Loucy (cell line): Measurements from ENCODE around the gene LRRK1.

ENCODE experiments used
- H2AFZ ChIP-seq: fragments of 200-600 bp; sonication (generic); 2 replicates; pipeline ENCODE4 v1.6.0; 2016; ENCODE audit warnings: antibody characterized with exemption, mild to moderate bottlenecking, low read length, moderate library complexity
- H3F3A ChIP-seq: fragments of 200-600 bp; 2 replicates; pipeline ENCODE4 v1.6.0; 2016; ENCODE audit warnings: antibody characterized with exemption, low read depth, mild to moderate bottlenecking
- H3K27me3 ChIP-seq: fragments of 200-600 bp; sonication (generic); 2 replicates; pipeline ENCODE4 v1.6.1; 2014; ENCODE audit warnings: low read length, mild to moderate bottlenecking; ENCODE audit not compliant: insufficient read depth, poor library complexity, severe bottlenecking
- H3K36me3 ChIP-seq: fragments of 200-600 bp; sonication (generic); 2 replicates; pipeline ENCODE4 v1.6.1; 2016; ENCODE audit warnings: low read length; ENCODE audit not compliant: insufficient read depth
- H3K4me1 ChIP-seq: fragments of 200-600 bp; sonication (generic); 2 replicates; pipeline ENCODE4 v1.5.1; 2014; ENCODE audit warnings: low read length, mild to moderate bottlenecking; ENCODE audit not compliant: insufficient read depth, poor library complexity, severe bottlenecking
- H3K4me2 ChIP-seq: fragments of 200-600 bp; sonication (generic); 2 replicates; pipeline ENCODE4 v1.6.0; 2014; ENCODE audit warnings: antibody characterized with exemption, low read length, low read depth, mild to moderate bottlenecking; ENCODE audit not compliant: poor library complexity, severe bottlenecking
- H3K4me3 ChIP-seq: fragments of 200-600 bp; sonication (generic); 2 replicates; pipeline ENCODE4 v1.5.1; 2014; ENCODE audit warnings: low read length, mild to moderate bottlenecking, mixed read lengths; ENCODE audit not compliant: poor library complexity, severe bottlenecking
- H3K79me2 ChIP-seq: fragments of 200-600 bp; sonication (generic); 2 replicates; pipeline ENCODE4 v1.6.1; 2014; ENCODE audit warnings: low read length; ENCODE audit not compliant: insufficient read depth
- H3K9ac ChIP-seq: fragments of 200-600 bp; sonication (generic); 2 replicates; pipeline ENCODE4 v1.6.0; 2014; ENCODE audit warnings: mild to moderate bottlenecking, low read depth, low read length, moderate library complexity; ENCODE audit not compliant: poor library complexity, severe bottlenecking
- H3K9me2 ChIP-seq: fragments of 200-600 bp; sonication (generic); replicated peaks from 2 replicates; pipeline ENCODE4 v1.6.1; 2016; ENCODE audit warnings: low read depth, low read length, mixed read lengths
- H3K9me3 ChIP-seq: fragments of 200-600 bp; sonication (generic); 2 replicates; pipeline ENCODE4 v1.6.1; 2014; ENCODE audit warnings: mild to moderate bottlenecking, antibody characterized with exemption, low read length, low read depth; ENCODE audit not compliant: insufficient read depth
- H4K20me1 ChIP-seq: fragments of 200-600 bp; sonication (generic); 2 replicates; pipeline ENCODE4 v1.6.0; 2014; ENCODE audit warnings: antibody characterized with exemption, low read length, mild to moderate bottlenecking; ENCODE audit not compliant: insufficient read depth, poor library complexity, severe bottlenecking
- EZH2phosphoT487 ChIP-seq: fragments of 200-600 bp; IDR thresholded peaks from 2 replicates; pipeline ENCODE4 v1.6.1; 2018; ENCODE audit warnings: antibody characterized with exemption, mild to moderate bottlenecking, moderate library complexity, borderline replicate concordance
- TF ChIP-seq, protein P1 (sequence below): fragments of 200-600 bp; sonication (generic); conservative IDR thresholded peaks from 2 replicates; pipeline ENCODE4 v1.5.1; 2014; ENCODE audit warnings: mild to moderate bottlenecking, antibody characterized with exemption, low read length

The LRRK1 gene

DNA sequence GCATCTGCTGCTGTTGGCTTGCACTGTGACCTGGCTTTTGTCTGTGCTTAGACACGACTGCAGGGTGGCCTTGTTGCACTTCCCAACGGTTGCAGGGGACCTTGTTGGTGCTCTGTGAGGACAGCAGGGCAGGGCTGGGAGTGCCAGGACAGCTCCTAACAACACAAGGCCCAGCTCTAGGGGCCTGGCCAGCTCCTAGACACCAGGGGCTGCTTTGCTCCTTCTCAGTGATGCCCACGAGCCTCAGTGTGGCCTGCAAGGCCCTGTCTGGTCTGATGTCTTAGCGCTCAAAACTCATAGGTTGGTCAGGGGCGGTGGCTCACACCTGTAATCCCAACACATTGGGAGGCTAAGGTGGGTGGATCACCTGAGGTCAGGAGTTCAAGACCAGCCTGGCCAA is 183.6 kb downstream of the LRRK1 start:
- H3K79me2 ChIP-seq = no peaks in the 10 kb centered on the region
- no peaks in the 10 kb centered on the region for H4K20me1 ChIP-seq
- no peak for TF ChIP-seq EZH2phosphoT487
- TF ChIP-seq, protein P1, sequence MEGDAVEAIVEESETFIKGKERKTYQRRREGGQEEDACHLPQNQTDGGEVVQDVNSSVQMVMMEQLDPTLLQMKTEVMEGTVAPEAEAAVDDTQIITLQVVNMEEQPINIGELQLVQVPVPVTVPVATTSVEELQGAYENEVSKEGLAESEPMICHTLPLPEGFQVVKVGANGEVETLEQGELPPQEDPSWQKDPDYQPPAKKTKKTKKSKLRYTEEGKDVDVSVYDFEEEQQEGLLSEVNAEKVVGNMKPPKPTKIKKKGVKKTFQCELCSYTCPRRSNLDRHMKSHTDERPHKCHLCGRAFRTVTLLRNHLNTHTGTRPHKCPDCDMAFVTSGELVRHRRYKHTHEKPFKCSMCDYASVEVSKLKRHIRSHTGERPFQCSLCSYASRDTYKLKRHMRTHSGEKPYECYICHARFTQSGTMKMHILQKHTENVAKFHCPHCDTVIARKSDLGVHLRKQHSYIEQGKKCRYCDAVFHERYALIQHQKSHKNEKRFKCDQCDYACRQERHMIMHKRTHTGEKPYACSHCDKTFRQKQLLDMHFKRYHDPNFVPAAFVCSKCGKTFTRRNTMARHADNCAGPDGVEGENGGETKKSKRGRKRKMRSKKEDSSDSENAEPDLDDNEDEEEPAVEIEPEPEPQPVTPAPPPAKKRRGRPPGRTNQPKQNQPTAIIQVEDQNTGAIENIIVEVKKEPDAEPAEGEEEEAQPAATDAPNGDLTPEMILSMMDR = no peak
- no peak overlapping the region for H3K9ac ChIP-seq
- H3K4me3 ChIP-seq = no peak overlapping the region
- no peaks in the 10 kb centered on the region for H3K9me3 ChIP-seq
- H3K4me2 ChIP-seq = no peak overlapping the region
- no peak overlapping the region for H2AFZ ChIP-seq
- H3K36me3 ChIP-seq = no peaks in the 10 kb centered on the region
- peaks cover 23% of the 10 kb centered on the region for H3K4me1 ChIP-seq
- no peaks in the 10 kb centered on the region for H3K27me3 ChIP-seq
- no peaks in the 10 kb centered on the region for H3K9me2 ChIP-seq
- no peaks in the 10 kb centered on the region for H3F3A ChIP-seq

DNA sequence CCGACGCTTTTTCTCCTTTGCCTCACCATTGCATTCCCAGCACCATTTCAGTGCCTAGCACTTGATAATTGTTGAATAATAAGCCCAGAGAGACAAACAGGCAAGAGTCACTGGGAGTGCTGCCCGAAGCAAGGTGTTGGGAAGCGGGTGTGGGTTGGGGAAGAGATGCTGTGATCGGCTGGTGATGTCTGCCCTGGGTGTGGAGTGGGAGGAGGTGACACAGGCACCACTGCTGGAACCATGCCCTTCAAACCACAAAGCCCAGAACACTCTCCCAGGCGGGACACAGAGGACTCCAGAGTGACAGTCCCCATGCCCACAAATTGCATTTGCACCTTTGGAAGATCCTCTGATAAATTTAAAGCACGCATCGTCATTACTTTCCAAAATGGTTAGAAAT is 184.4 kb downstream of the LRRK1 start:
- H3K79me2 ChIP-seq = no peaks in the 10 kb centered on the region
- H3K4me3 ChIP-seq = no peak overlapping the region
- H3K4me1 ChIP-seq = peaks cover 25% of the 10 kb centered on the region
- no peak overlapping the region for H3K9ac ChIP-seq
- H4K20me1 ChIP-seq = no peaks in the 10 kb centered on the region
- H3K27me3 ChIP-seq = no peaks in the 10 kb centered on the region
- H3K36me3 ChIP-seq = no peaks in the 10 kb centered on the region
- TF ChIP-seq EZH2phosphoT487 = no peak
- TF ChIP-seq, protein P1 = no peak
- no peaks in the 10 kb centered on the region for H3K9me2 ChIP-seq
- no peaks in the 10 kb centered on the region for H3K9me3 ChIP-seq
- H3K4me2 ChIP-seq = no peak overlapping the region
- H3F3A ChIP-seq = no peaks in the 10 kb centered on the region
- H2AFZ ChIP-seq = no peak overlapping the region

DNA sequence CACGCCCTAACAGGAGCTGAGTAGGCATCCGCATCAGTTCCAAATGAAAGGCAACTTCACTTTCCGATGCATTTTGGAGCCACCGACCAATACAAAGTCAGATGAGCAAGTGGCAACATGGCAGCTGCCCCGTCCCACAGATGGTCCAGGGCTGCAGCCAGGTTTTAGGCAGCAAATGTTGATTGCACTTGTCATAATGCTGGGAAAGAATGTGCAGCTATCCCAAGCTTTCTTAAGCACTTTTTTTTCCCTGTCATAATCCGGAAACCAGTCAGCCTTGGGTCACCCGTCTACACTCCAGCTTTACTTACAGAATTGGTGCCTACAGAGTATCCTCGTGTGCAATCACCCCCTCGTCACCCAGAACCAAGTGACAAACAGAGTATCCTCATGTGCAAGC is 185.0 kb downstream of the LRRK1 start:
- Histone ChIP-seq H2AFZ (no peak overlapping the region), H3K4me2 (no peak overlapping the region), H3K9me2 (no peaks in the 10 kb centered on the region), H3K4me3 (no peak overlapping the region), H3K9ac (no peak overlapping the region), H4K20me1 (no peaks in the 10 kb centered on the region), H3F3A (no peaks in the 10 kb centered on the region), H3K27me3 (no peaks in the 10 kb centered on the region), H3K4me1 (peaks cover 25% of the 10 kb centered on the region), H3K9me3 (no peaks in the 10 kb centered on the region), H3K79me2 (no peaks in the 10 kb centered on the region), H3K36me3 (no peaks in the 10 kb centered on the region)
- TF ChIP-seq, protein P1 = no peak
- no peak for TF ChIP-seq EZH2phosphoT487
